Measurements from ENCODE around the gene PTCHD4.
A peak's percentile ranks its signal among the peaks of the same experiment; 100 is the strongest.

The PTCHD4 gene

GRCh38 chr6:48080227-48081009 is 30.6 kb downstream of the PTCHD4 start:
- no peak for TF ChIP-seq CTCF (IDR thresholded peaks at IDR 0.05; ENCODE audit: low read depth, low read length)
- H3K4me3 ChIP-seq (ENCODE audit: low read depth, low read length), result no peak overlapping the region

GRCh38 chr6:48078120-48078519 is 32.9 kb downstream of the PTCHD4 start:
- no peak for TF ChIP-seq CTCF (IDR thresholded peaks at IDR 0.05; ENCODE audit: low read depth, low read length)
- no peak overlapping the region for H3K4me3 ChIP-seq (ENCODE audit: low read depth, low read length)

GRCh38 chr6:48075181-48075580 is 35.8 kb downstream of the PTCHD4 start:
- no peak for TF ChIP-seq CTCF (IDR thresholded peaks at IDR 0.05; ENCODE audit: low read depth, low read length)
- no peak overlapping the region for H3K4me3 ChIP-seq (ENCODE audit: low read depth, low read length)

- H3K4me3 ChIP-seq (ENCODE audit: low read depth, low read length), result no peak overlapping the region
- no peak for TF ChIP-seq CTCF (IDR thresholded peaks at IDR 0.05; ENCODE audit: low read depth, low read length)
These were observed 36.8 kb downstream of the PTCHD4 start for GRCh38 chr6:48073976-48074767.

- H3K4me3 ChIP-seq (ENCODE audit: low read depth, low read length), result no peak overlapping the region
- TF ChIP-seq CTCF (IDR thresholded peaks at IDR 0.05; ENCODE audit: low read depth, low read length), result no peak
These were observed 39.2 kb downstream of the PTCHD4 start for GRCh38 chr6:48071833-48072232.

- TF ChIP-seq CTCF (IDR thresholded peaks at IDR 0.05; ENCODE audit: low read depth, low read length), result no peak
- 0 out of 2 replicates have a peak overlapping the region, but pooled peaks have one; percentile 4 for H3K4me3 ChIP-seq (ENCODE audit: low read depth, low read length)
These were observed 41.7 kb downstream of the PTCHD4 start for GRCh38 chr6:48069280-48069679.
